ACC112 (cell line): ENCODE results near the gene EXO1.
"Not testable (repeated sequence)": the region's sequence is repeated elsewhere in the genome, so short reads cannot be mapped to it uniquely, and the experiment has no call there.

Experiments used
- H2AFZ ChIP-seq: fragments of 200-600 bp; sonication (generic); one replicate; pipeline ENCODE4 v1.6.0; 2017; ENCODE audit warnings: antibody characterized with exemption, low read length; ENCODE audit not compliant: unreplicated experiment
- H3K27ac ChIP-seq: fragments of 200-600 bp; sonication (generic); 2 replicates; pipeline ENCODE4 v1.5.1; 2014; ENCODE audit warnings: low read depth, mild to moderate bottlenecking, antibody characterized with exemption, low read length, moderate library complexity
- H3K27me3 ChIP-seq: fragments of 200-600 bp; sonication (generic); 2 replicates; pipeline ENCODE4 v1.6.1; 2014; ENCODE audit warnings: mild to moderate bottlenecking, antibody characterized with exemption, low read length, moderate library complexity, mixed read lengths; ENCODE audit not compliant: insufficient read depth
- H3K36me3 ChIP-seq: fragments of 200-600 bp; sonication (generic); 2 replicates; pipeline ENCODE4 v1.6.1; 2016; ENCODE audit warnings: mild to moderate bottlenecking, antibody characterized with exemption, low read length, moderate library complexity, mixed read lengths; ENCODE audit not compliant: insufficient read depth
- H3K4me1 ChIP-seq: fragments of 200-600 bp; sonication (generic); one replicate; pipeline ENCODE4 v1.6.1; 2016; ENCODE audit warnings: low read length, mixed read lengths; ENCODE audit not compliant: insufficient read depth, unreplicated experiment, control insufficient read depth
- H3K4me3 ChIP-seq: fragments of 200-600 bp; sonication (generic); 2 replicates; pipeline ENCODE4 v1.5.1; 2014; ENCODE audit warnings: mild to moderate bottlenecking, low read depth, low read length
- H3K79me2 ChIP-seq: fragments of 200-600 bp; sonication (generic); one replicate; pipeline ENCODE4 v1.6.0; 2016; ENCODE audit warnings: low read length; ENCODE audit not compliant: control insufficient read depth, unreplicated experiment, insufficient read depth

EXO1 gene

DNA sequence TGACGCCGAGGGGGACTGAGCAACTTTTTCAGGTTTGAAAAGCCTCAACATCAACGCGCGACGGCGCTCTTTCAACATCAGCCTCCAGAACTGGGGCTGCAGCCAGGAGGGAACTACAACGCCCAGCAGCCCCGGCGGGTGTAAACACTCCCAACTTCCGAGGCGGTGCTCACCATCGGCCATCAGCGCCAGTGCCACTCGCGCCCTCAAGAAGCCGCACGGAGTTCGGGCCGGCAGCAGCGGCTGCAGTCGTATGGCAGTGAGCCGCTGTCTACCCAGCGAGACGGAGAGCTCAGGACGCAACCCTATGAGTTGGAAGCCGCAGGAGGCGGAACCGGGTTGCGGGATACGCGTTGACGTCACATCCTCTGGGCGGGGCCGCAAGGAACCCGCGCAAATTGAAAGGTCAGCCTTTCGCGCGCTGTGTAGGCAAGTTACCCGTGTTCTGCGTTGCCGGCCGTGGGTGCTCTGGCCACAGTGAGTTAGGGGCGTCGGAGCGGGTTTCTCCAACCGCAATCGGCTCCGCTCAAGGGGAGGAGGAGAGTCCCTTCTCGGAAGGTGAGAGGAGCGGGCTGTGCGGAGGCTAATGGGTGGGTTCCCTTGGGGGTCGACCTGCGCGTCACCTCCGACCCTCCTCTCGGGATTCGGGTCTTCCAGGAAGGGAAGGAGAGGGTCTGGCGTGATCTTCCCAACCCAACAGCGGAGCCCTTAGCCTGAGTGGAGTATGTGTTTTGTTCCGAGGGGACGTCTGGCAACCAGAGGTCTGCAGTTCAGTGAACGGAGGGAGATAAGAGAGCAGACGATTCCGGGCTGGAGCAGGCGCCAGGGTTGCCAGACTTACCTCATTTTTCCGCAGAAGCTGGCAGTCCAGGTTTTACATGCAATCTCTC lies at the start of gene EXO1:
EXO1 (plus strand) TSS at position 409 of the 890 bp plus-strand sequence. CDS start 2,222 bp downstream, outside the sequence.
- Histone ChIP-seq H3K36me3 (peaks cover 9% of the 10 kb centered on the region), H3K4me3 (peak within 1 kb of the TSS; percentile 92), H3K4me1 (peaks cover 18% of the 10 kb centered on the region), H3K27me3 (no peaks in the 10 kb centered on the region), H3K27ac (peak within 1 kb of the TSS; percentile 93), H3K79me2 (peaks cover 17% of the 10 kb centered on the region), H2AFZ (peak within 1 kb of the TSS; percentile 97)

DNA sequence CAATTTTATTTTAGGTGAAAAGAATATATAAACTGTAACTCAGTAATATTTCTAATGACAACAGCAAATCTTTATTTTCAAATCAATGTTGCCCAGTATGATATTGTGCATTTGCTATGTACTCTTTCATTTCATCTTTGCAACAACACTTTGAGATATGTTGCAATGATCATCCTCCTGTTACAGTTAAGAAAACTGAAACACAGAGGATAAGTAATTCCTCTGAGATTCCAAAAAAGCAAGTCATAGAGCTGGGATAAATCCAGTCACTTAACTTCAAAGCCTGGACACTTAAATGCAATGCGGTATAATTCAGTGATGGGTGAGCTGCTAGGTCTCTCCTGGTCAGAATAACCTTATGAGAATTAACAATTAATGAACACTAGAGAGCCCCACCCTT lies 48.6 kb upstream of the EXO1 start:
- H3K79me2 ChIP-seq = no peaks in the 10 kb centered on the region
- no peak overlapping the region for H3K4me3 ChIP-seq
- H3K27ac ChIP-seq = no peak overlapping the region
- H3K27me3 ChIP-seq = no peaks in the 10 kb centered on the region
- H2AFZ ChIP-seq = no peak overlapping the region
- H3K4me1 ChIP-seq = no peaks in the 10 kb centered on the region
- H3K36me3 ChIP-seq = no peaks in the 10 kb centered on the region

DNA sequence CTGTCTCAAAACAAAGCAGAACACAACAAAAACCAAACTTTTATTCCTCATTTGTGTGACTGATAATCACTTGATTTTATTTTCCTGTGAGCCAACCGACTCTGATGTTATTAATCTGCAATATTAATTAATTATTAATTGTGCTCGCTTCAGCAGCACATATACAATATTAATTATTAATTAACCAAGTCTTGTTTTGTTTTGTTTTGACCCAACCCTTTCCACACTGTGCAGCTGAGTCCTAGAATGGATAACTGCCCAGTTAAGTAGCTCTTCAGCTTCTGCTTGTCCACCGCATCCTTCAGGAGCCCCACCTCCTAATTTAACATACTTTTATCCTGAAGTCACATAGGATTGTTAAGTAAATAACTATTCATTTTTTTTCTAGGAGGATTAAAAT lies 47.4 kb upstream of the EXO1 start:
- no peaks in the 10 kb centered on the region for H3K79me2 ChIP-seq
- H3K4me3 ChIP-seq = no peak overlapping the region
- no peaks in the 10 kb centered on the region for H3K4me1 ChIP-seq
- no peak overlapping the region for H2AFZ ChIP-seq
- no peak overlapping the region for H3K27ac ChIP-seq
- H3K27me3 ChIP-seq = no peaks in the 10 kb centered on the region
- H3K36me3 ChIP-seq = no peaks in the 10 kb centered on the region

DNA sequence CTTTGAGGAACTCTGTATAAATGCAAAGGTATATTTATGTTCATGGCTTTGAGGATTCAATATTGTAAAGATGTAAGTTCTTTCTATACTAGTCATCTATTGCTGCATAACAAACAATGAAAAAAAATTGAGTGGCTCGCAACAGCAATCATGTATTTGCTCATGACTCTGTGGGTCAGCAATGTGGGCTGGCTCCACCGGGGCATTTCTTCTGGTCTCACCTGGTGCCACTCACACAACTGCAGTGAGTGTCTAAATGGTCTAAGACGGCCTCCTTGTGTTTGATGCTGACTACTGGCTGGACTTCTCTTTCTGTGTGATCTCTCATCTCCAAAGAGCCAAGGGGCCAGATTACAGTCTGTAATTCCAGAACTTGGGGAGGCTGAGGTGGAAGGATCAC lies 45.1 kb upstream of the EXO1 start:
- Histone ChIP-seq H3K36me3 (no peaks in the 10 kb centered on the region), H3K27me3 (no peaks in the 10 kb centered on the region), H2AFZ (no peak overlapping the region), H3K4me1 (peaks cover 3% of the 10 kb centered on the region), H3K27ac (no peak overlapping the region), H3K79me2 (no peaks in the 10 kb centered on the region), H3K4me3 (no peak overlapping the region)

DNA sequence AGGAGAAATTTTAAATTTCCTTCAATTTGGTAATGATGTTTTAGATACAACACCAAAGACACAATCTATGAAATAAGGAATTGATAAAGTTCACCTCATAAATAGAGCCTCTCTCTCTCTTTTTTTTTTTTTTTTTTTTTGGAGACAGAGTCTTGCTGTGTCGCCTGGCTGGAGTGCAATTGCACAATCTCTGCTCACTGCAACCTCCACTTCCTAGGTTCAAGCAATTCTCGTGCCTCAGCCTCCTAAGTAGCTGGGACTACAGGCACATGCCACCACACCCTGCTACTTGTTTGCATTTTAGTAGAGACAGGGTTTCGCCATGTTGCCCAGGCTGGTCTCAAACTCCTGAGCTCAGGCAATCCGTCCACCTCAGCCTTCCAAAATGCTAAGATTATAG lies 43.3 kb upstream of the EXO1 start:
- H3K36me3 ChIP-seq, H3K4me3 ChIP-seq: not testable (repeated sequence)

DNA sequence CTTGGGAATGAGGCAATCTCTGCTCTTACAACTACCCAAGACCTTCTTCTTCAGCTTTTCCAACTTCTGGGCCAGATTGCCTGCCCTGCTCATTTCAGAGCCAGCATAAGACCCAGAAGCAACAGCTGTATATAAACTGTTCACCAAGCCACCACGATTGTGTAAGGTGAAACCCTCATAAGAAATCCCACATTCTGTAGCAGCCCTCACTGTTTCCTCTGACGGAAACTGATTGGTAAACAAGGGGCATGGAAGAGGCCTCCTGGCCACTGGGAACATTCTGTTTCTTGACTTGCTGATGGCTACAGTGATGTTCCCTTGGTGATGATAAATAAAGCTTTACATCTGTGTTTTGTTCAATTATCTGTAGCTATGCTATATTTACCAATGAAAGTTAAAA lies 39.7 kb upstream of the EXO1 start:
- Histone ChIP-seq H3K27ac (no peak overlapping the region), H3K4me3 (no peak overlapping the region), H3K27me3 (no peaks in the 10 kb centered on the region), H3K79me2 (no peaks in the 10 kb centered on the region), H3K36me3 (no peaks in the 10 kb centered on the region), H3K4me1 (peaks cover 3% of the 10 kb centered on the region), H2AFZ (no peak overlapping the region)

More for the DNA sequence above, 43.3 kb upstream of the EXO1 start:
- H3K4me1 ChIP-seq, H3K79me2 ChIP-seq, H3K27ac ChIP-seq, H3K27me3 ChIP-seq, H2AFZ ChIP-seq: not testable (repeated sequence)

DNA sequence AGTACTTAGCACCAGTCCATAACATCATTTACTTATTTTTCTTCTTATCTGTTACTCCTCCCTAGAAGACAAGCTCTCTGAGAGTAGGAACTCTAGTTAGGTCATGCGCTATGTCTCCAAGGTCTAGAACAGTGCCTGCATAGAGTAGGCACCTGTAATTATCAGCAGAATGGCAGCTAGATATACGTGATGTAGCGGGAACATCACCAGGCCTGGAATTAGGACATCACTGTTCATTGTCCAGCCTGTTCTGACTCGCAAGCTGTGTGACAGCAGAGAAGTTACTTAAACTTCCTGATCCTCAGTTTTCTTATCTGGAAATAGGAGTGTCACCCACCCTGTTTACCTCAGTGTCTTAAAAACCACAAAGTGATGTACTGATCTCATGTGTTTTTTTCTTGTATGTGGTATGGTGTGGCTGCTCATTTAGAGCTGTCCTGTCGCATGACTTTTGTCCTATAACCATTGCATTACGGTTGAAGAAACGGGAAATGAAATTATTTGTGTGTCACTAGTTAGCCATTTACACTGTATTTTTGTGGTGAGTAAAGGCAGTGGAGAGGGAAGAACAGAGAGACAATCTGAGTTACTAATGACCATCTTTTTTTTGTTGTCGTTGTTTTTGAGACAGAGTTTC lies 37.1 kb upstream of the EXO1 start:
- no peak overlapping the region for H2AFZ ChIP-seq
- H3K4me1 ChIP-seq = peaks cover 3% of the 10 kb centered on the region
- H3K4me3 ChIP-seq = no peak overlapping the region
- no peaks in the 10 kb centered on the region for H3K36me3 ChIP-seq
- no peak overlapping the region for H3K27ac ChIP-seq
- no peaks in the 10 kb centered on the region for H3K79me2 ChIP-seq
- no peaks in the 10 kb centered on the region for H3K27me3 ChIP-seq

DNA sequence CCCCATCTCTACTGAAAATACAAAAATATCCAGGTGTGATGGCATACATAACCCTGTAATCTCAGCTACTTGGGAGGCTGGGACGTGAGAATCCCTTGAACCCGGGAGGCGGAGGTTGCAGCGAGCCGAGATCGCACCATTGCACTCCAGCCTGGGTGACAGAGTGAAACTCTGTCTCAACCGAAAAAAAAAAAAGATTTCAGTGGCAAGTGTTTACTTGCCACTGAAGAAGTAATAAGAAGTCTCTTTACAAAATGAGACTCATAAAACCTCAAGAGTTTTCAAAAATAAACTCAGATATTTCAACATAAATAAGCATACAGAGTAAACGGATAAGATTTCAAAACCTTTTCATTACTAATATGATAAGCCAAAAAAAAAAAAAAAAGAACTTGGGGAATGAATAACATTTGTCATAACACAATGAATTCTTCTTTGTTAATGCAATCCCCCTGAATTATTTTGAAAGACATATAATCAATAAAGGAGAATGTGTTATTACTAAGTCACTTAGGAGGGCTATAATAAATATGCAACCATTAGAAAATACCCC lies 34.2 kb upstream of the EXO1 start:
- Histone ChIP-seq H3K27me3 (no peaks in the 10 kb centered on the region), H3K4me3 (no peak overlapping the region)

DNA sequence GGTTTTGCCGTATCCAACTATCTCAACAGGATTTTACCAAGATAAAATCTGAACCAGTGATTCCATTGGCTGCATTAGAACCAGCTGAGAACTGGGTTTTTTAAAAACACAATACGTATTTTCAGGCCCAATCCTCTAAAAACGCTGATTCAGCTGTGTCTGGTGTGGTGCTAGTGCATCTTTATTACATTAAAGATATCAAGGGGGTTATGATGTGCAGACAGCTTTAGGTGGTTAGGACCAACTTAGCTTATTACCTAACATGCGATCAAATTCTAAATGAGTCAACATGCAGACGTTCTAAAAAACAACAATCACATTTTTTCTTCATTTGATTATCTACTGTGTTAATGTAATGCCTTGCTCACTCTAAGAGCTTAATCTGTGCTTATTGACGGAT lies 32.0 kb upstream of the EXO1 start:
- Histone ChIP-seq H3K27ac (no peak overlapping the region), H3K79me2 (no peaks in the 10 kb centered on the region), H3K36me3 (no peaks in the 10 kb centered on the region), H3K27me3 (no peaks in the 10 kb centered on the region), H2AFZ (no peak overlapping the region), H3K4me1 (peaks cover 13% of the 10 kb centered on the region), H3K4me3 (no peak overlapping the region)

More for the DNA sequence above, 34.2 kb upstream of the EXO1 start:
- no peaks in the 10 kb centered on the region for H3K36me3 ChIP-seq
- H2AFZ ChIP-seq = no peak overlapping the region
- H3K79me2 ChIP-seq = no peaks in the 10 kb centered on the region
- H3K4me1 ChIP-seq = peaks cover 13% of the 10 kb centered on the region
- no peak overlapping the region for H3K27ac ChIP-seq

DNA sequence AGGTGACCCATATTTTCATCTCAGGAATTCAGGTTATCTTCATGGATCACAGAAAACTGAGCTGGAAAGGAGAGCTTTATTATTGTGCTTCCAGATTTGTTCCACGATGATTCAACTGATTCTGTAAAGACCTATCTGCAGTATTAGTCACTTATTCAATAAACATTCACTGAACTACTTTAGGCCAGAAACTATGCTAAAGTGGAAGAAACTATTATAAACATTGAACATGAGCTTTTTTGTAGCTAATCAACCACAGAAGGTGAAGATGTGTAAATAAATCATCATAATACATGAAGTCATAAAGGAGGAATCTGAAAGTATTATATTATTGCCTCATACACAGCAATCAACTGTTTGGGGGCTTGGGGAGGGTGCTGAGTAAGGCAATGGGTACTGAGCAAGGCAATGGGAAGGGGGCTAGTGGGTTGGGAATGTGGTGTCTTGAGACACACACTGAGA lies 30.6 kb upstream of the EXO1 start:
- peaks cover 13% of the 10 kb centered on the region for H3K4me1 ChIP-seq
- H3K27ac ChIP-seq = peak overlapping the region; percentile 68
- H3K4me3 ChIP-seq = peak overlapping the region; percentile 51; the same call in 1 of the 2 replicates
- peak overlapping the region; percentile 65 for H2AFZ ChIP-seq
- H3K36me3 ChIP-seq = no peaks in the 10 kb centered on the region
- no peaks in the 10 kb centered on the region for H3K27me3 ChIP-seq
- no peaks in the 10 kb centered on the region for H3K79me2 ChIP-seq
